H1 (cell line): ENCODE results near the gene UBTD1. TPM values are rescaled to one million over a fixed set of nuclear protein-coding genes. Genes with fewer than 3 reads are reported as not detected.

ENCODE experiments used
- CTCF ChIA-PET: fragments of 300-600 bp; sonication (Branson Sonifier 250); formaldehyde crosslinking; loops from one replicate; lab custom pipeline; 2021; ENCODE audit not compliant: partially characterized antibody; lab: Charles Lee
- POLR2A ChIA-PET: fragments of 300-600 bp; sonication (Branson Sonifier 250); formaldehyde crosslinking; loops from one replicate; lab custom pipeline; 2021; ENCODE audit warnings: inconsistent platforms; ENCODE audit not compliant: partially characterized antibody; lab: Charles Lee
- DNase-seq, 2 experiments: peaks; one replicate each; pipeline versions ENCODE4 v3.0.0 to v3.0.0-alpha.2; 2010 to 2022; ENCODE audit warnings: low spot score in 2 of 2, low read depth in 1 of 2, mixed read lengths in 1 of 2
- FAIRE-seq: peaks from 2 replicates; lab custom pipeline; 2011; peaks lifted over from hg19 to GRCh38; lab: Jason Lieb, UNC
- H2AFZ ChIP-seq: 2 replicates; pipeline ENCODE4 v1.8.1; 2012; ENCODE audit warnings: low read length, inconsistent platforms
- H2AK5ac ChIP-seq: 2 replicates; pipeline ENCODE4 v1.6.1; 2013; ENCODE audit warnings: low read depth, low read length
- H2BK120ac ChIP-seq: replicated peaks from 2 replicates; pipeline ENCODE3; 2013; ENCODE audit warnings: low read depth, low read length, inconsistent platforms
- H2BK12ac ChIP-seq: 2 replicates; pipeline ENCODE4 v1.6.1; 2013; ENCODE audit warnings: low read depth, low read length
- H2BK15ac ChIP-seq: 2 replicates; pipeline ENCODE4 v1.6.1; 2013; ENCODE audit warnings: low read length
- H2BK20ac ChIP-seq: 2 replicates; pipeline ENCODE4 v1.6.1; 2013; ENCODE audit warnings: low read length
- H2BK5ac ChIP-seq: 2 replicates; pipeline ENCODE4 v1.6.1; 2013; ENCODE audit warnings: low read depth, low read length
- H3K14ac ChIP-seq: 2 replicates; pipeline ENCODE4 v1.6.1; 2013; ENCODE audit warnings: inconsistent platforms; ENCODE audit not compliant: insufficient read length
- H3K18ac ChIP-seq: 2 replicates; pipeline ENCODE4 v1.6.1; 2013; ENCODE audit warnings: low read length; ENCODE audit errors: extremely low read depth
- H3K23ac ChIP-seq: 2 replicates; pipeline ENCODE4 v1.6.1; 2013; ENCODE audit warnings: inconsistent platforms; ENCODE audit not compliant: insufficient read length
- H3K23me2 ChIP-seq: 2 replicates; pipeline ENCODE4 v1.6.1; 2013; ENCODE audit warnings: low read depth, low read length
- H3K27ac ChIP-seq: 2 replicates; pipeline ENCODE4 v1.6.1; 2011; ENCODE audit warnings: low read depth, low read length, inconsistent platforms
- H3K27me3 ChIP-seq, 4 experiments: replicated peaks in 1 of 4; 1 replicate in 1 of 4; 2 replicates in 3 of 4; pipeline versions ENCODE4 v1.6.1 to v1.8.1; 2011 to 2013; ENCODE audit warnings: low read length in 3 of 4, mild to moderate bottlenecking in 3 of 4, inconsistent platforms in 2 of 4, mixed read lengths in 2 of 4, moderate library complexity in 1 of 4; ENCODE audit not compliant: control insufficient read depth in 3 of 4, insufficient read depth in 3 of 4; ENCODE audit errors: extremely low read depth in 1 of 4
- H3K36me3 ChIP-seq, 4 experiments: 2 replicates each; pipeline versions ENCODE4 v1.6.1 to v1.8.1; 2011 to 2013; ENCODE audit warnings: mild to moderate bottlenecking in 4 of 4, low read length in 3 of 4, moderate library complexity in 2 of 4, control low read depth in 1 of 4, inconsistent platforms in 1 of 4; ENCODE audit not compliant: insufficient read depth in 4 of 4, control insufficient read depth in 2 of 4
- H3K4ac ChIP-seq: replicated peaks from 2 replicates; pipeline ENCODE3; 2013; ENCODE audit warnings: low read length, low read depth, mixed read lengths, inconsistent platforms; ENCODE audit not compliant: insufficient read length
- H3K4me1 ChIP-seq, 4 experiments: replicated peaks in 1 of 4; 1 replicate in 1 of 4; 2 replicates in 3 of 4; pipeline versions ENCODE4 v1.6.1 to v1.8.1; 2011 to 2013; ENCODE audit warnings: low read length in 3 of 4, inconsistent platforms in 2 of 4, mixed read lengths in 1 of 4; ENCODE audit not compliant: insufficient read depth in 4 of 4, control insufficient read depth in 3 of 4
- H3K4me2 ChIP-seq, 2 experiments: 2 replicates each; pipeline versions ENCODE4 v1.6.1 to v1.8.1; 2011 to 2013; ENCODE audit warnings: low read depth in 2 of 2, low read length in 2 of 2, control low read depth in 1 of 2, inconsistent platforms in 1 of 2, mild to moderate bottlenecking in 1 of 2; ENCODE audit not compliant: insufficient read depth in 1 of 2
- H3K4me3 ChIP-seq, 4 experiments: fragments of 200-600, 300-600 bp in 1 of 4; sonication (generic), shearing (Covaris generic), sonication (Bioruptor Twin) in 1 of 4; 2 replicates each; pipeline versions ENCODE4 v1.5.1 to v1.8.1; 2011 to 2016; ENCODE audit warnings: low read length in 4 of 4, low read depth in 3 of 4, control low read depth in 2 of 4, inconsistent platforms in 2 of 4, mild to moderate bottlenecking in 2 of 4, mixed read lengths in 1 of 4, moderate library complexity in 1 of 4; ENCODE audit not compliant: insufficient read depth in 2 of 4; ENCODE audit errors: extremely low read depth in 1 of 4
- H3K56ac ChIP-seq: replicated peaks from 2 replicates; pipeline ENCODE3; 2013; ENCODE audit warnings: low read depth, mild to moderate bottlenecking, mixed read lengths, low read length, inconsistent platforms; ENCODE audit not compliant: insufficient read length
- H3K79me1 ChIP-seq: 2 replicates; pipeline ENCODE4 v1.6.1; 2013; ENCODE audit warnings: low read depth, low read length, control low read depth
- H3K79me2 ChIP-seq, 2 experiments: 2 replicates each; pipeline versions ENCODE4 v1.6.1 to v1.8.1; 2012 to 2013; ENCODE audit warnings: low read length in 2 of 2, mild to moderate bottlenecking in 2 of 2, inconsistent platforms in 1 of 2; ENCODE audit not compliant: insufficient read depth in 2 of 2, control insufficient read depth in 1 of 2
- H3K9ac ChIP-seq, 4 experiments: replicated peaks in 1 of 4; 1 replicate in 1 of 4; 2 replicates in 3 of 4; pipeline versions ENCODE4 v1.6.1 to v1.8.1; 2011 to 2013; ENCODE audit warnings: low read depth in 3 of 4, low read length in 3 of 4, control low read depth in 2 of 4, mild to moderate bottlenecking in 2 of 4, moderate library complexity in 2 of 4, inconsistent platforms in 1 of 4; ENCODE audit errors: extremely low read depth in 1 of 4
- H3K9me3 ChIP-seq, 2 experiments: 2 replicates each; pipeline versions ENCODE4 v1.6.1 to v1.8.1; 2012 to 2013; ENCODE audit warnings: mild to moderate bottlenecking in 2 of 2, moderate library complexity in 2 of 2, control low read depth in 1 of 2, inconsistent platforms in 1 of 2, low read depth in 1 of 2, low read length in 1 of 2, mixed read lengths in 1 of 2; ENCODE audit not compliant: insufficient read depth in 2 of 2
- H4K20me1 ChIP-seq, 2 experiments: replicated peaks in 1 of 2; 2 replicates each; pipeline versions ENCODE3 to v1.8.1; 2011 to 2013; ENCODE audit warnings: inconsistent platforms in 2 of 2, low read length in 2 of 2, mild to moderate bottlenecking in 1 of 2; ENCODE audit not compliant: insufficient read depth in 2 of 2, control insufficient read depth in 1 of 2
- H4K5ac ChIP-seq: 2 replicates; pipeline ENCODE4 v1.6.1; 2013; ENCODE audit warnings: low read length, low read depth, mixed read lengths, inconsistent platforms; ENCODE audit not compliant: insufficient read length
- H4K8ac ChIP-seq: 2 replicates; pipeline ENCODE4 v1.8.0; 2013; ENCODE audit warnings: mild to moderate bottlenecking, moderate library complexity, low read length, inconsistent platforms; ENCODE audit not compliant: insufficient read depth; ENCODE audit errors: extremely low read depth
- H4K91ac ChIP-seq: replicated peaks from 2 replicates; pipeline ENCODE3; 2013; ENCODE audit warnings: low read length, mixed read lengths, inconsistent platforms; ENCODE audit not compliant: insufficient read length
- CBX5 ChIP-seq: fragments of 300-800, 300-1000 bp; sonication (generic); IDR thresholded peaks from 2 replicates; pipeline ENCODE4 v1.7.1; 2016; ENCODE audit warnings: antibody characterized with exemption, low read length, low read depth
- EP300 ChIP-seq, 2 experiments: IDR thresholded peaks; 1 replicate in 1 of 2; 2 replicates in 1 of 2; pipeline ENCODE4 v1.6.1; 2011 to 2012; ENCODE audit warnings: low read depth in 2 of 2, low read length in 2 of 2, mild to moderate bottlenecking in 2 of 2, borderline replicate concordance in 1 of 2, inconsistent platforms in 1 of 2, moderate library complexity in 1 of 2
- FOSL1 ChIP-seq: IDR thresholded peaks from 2 replicates; pipeline ENCODE4 v1.6.1; 2011; ENCODE audit warnings: mild to moderate bottlenecking, low read depth, low read length, moderate library complexity; ENCODE audit not compliant: insufficient read depth
- NRF1 ChIP-seq: IDR thresholded peaks from 2 replicates; pipeline ENCODE4 v1.6.1; 2011; ENCODE audit warnings: mild to moderate bottlenecking, low read depth, low read length, improper control_type of control experiment
- TAF1 ChIP-seq: IDR thresholded peaks from 2 replicates; pipeline ENCODE4 v1.6.1; 2011; ENCODE audit warnings: mild to moderate bottlenecking, low read depth, low read length
- WGBS, 2 experiments: shearing (Covaris generic) in 1 of 2; methylation state at CpG; one replicate each; pipeline versions ENCODE4 v1.1.6 to v1.1.7; 2013 to 2015; ENCODE audit warnings: low lambda C conversion rate in 2 of 2, mixed read lengths in 2 of 2, inconsistent platforms in 1 of 2, low coverage in 1 of 2, missing lambda C conversion rate in 1 of 2; ENCODE audit not compliant: insufficient replicate concordance in 2 of 2, insufficient coverage in 1 of 2, insufficient read length in 1 of 2; ENCODE audit errors: extremely low coverage in 1 of 2, missing lambda C conversion rate in 1 of 2; 5-methylcytosine and 5-hydroxymethylcytosine counted together
- polyA plus RNA-seq, 7 experiments: library from polyadenylated mRNA; depleted of rRNA in 3 of 7; stranded (reverse) in 5 of 7; unstranded in 2 of 7; fragments of >200 nt in 5 of 7; fragments of 200-250 nt in 2 of 7; gene quantifications; 1 replicate in 5 of 7; 2 replicates in 1 of 7; 4 replicates in 1 of 7; pipeline versions ENCODE4 v1.2.1 to v1.2.3, GENCODE V29; 2011 to 2013; ENCODE audit warnings: missing spikeins in 2 of 7, mixed read lengths in 2 of 7
- total RNA-seq: library from RNA; stranded (reverse); fragmentation: NEBNext Ultra II Directional; extraction: Animal tissue kit (Norgen Biotek cat#: 25700); gene quantifications from 2 replicates; pipeline ENCODE4 v1.2.1, GENCODE V29; 2021

Gene UBTD1
- total and polyA plus RNA-seq, 2 of the 8 experiments (the other 6 are each of a cell fraction or from before 2014, with no cell fraction given) = 22.3 to 36.2 TPM

DNA sequence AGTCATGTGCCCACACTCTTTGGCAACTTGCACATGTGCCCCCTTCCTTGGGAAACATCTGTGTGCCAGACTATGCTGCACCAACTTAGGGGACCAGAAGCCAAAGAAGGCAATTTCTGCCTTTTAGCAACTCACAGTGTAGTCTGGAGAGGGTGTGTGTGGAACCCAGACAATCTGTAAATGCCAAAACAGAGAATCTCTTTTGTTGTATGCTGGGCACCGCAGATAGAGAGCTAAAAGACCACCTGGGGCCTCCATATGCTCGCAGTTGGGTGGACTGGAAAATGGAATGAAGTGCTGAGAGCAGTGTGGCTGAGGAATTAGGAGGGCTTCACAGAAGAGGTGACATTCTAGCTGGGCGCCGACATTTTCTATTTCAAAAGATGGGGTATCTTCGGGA is 26.4 kb downstream of the UBTD1 start:
- Histone ChIP-seq H4K5ac (no peak overlapping the region), H3K9me3 (peaks cover 0 to 6% of the 10 kb centered on the region in 2 experiments; a peak in 1 of 4 replicates), H4K8ac (no peak overlapping the region), H3K23ac (no peak overlapping the region), H2BK120ac (no peak overlapping the region), H2BK12ac (no peak overlapping the region), H2AFZ (no peak overlapping the region), H3K4me1 (peaks cover 10 to 16% (median 12%) of the 10 kb centered on the region in 4 experiments), H4K20me1 (peaks cover 0 to 1% of the 10 kb centered on the region in 2 experiments), H3K4ac (no peak overlapping the region), H3K4me2 (no peak overlapping the region), H2BK15ac (no peak overlapping the region), H3K18ac (no peak overlapping the region), H3K79me2 (peaks cover 0 to 22% of the 10 kb centered on the region in 2 experiments; a peak in 2 of 4 replicates), H3K36me3 (no peaks in the 10 kb centered on the region), H3K9ac (no peak overlapping the region), H3K23me2 (no peaks in the 10 kb centered on the region), H3K14ac (no peak overlapping the region), H3K79me1 (peaks cover 14% of the 10 kb centered on the region), H2BK20ac (no peak overlapping the region), H3K56ac (no peak overlapping the region), H4K91ac (no peak overlapping the region), H3K27ac (no peak overlapping the region), H2BK5ac (no peak overlapping the region), H2AK5ac (peak overlapping the region; percentile 5; the same call in 1 of the 2 replicates), H3K27me3 (no peaks in the 10 kb centered on the region), H3K4me3 (no peak overlapping the region)
- no peak for DNase-seq
- TF ChIP-seq EP300 (IDR thresholded peaks at IDR 0.05; ENCODE audit: borderline replicate concordance in 1 of 2, low read depth in 2 of 2, low read length in 2 of 2) (no peak), CBX5 (no peak), TAF1 (no peak), NRF1 (no peak), FOSL1 (no peak)
- 85% methylated on average over 5 of the region's 5 CpGs; no CpG with 5 or more reads in 1 of the 2 experiments for WGBS, 2 experiments
- no peak for FAIRE-seq
- POLR2A ChIA-PET = interaction anchor here (0.8 to 0.9 kb wide), 3 partner anchors 9 to 64 kb away, joined by 3 read pairs; no protein-coding TSS in a partner anchor
- CTCF ChIA-PET = interaction anchor here (0.6 to 19.6 kb wide), 5 partner anchors 10 to 266 kb away, joined by 3 to 283 read pairs (median 4); no protein-coding TSS in a partner anchor
